PFSK-1 (cell line): Measurements from ENCODE around the gene CDA.

Source experiments
- POLR2AphosphoS5 ChIP-seq: IDR thresholded peaks from 2 replicates; pipeline ENCODE4 v1.6.1; 2012; ENCODE audit warnings: low read depth, mild to moderate bottlenecking, control low read depth, low read length, moderate library complexity
- TAF1 ChIP-seq: IDR thresholded peaks from 2 replicates; pipeline ENCODE4 v1.6.1; 2012; ENCODE audit warnings: low read length, control low read depth, borderline replicate concordance; ENCODE audit not compliant: insufficient read depth

DNA sequence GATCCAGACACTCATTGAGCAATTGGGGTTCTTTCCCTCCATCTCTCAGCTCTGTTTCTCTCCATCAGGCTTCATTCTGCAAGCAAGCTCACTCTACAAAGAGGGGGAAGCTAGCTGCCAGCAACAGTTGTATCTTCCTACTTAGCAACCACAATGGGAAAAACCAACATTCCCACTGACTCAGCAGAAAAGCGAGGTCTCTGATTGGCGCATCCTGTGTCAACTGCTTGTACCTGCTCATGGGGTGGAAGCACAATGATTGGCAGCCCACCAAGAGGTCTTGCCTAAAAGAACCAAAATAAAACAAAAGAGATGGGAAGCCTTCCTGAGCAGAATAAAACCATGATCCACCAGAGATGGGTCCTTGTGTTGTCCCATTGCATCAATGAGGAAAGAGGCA lies 4.0 kb upstream of the CDA start:
- TF ChIP-seq TAF1 (no peak), POLR2AphosphoS5 (no peak)
